ENCODE data around the gene N4BP3. TPM values are rescaled to one million over a fixed set of nuclear protein-coding genes. Genes with fewer than 3 reads are reported as not detected.

The N4BP3 gene
- total RNA-seq, 1 experiment from 2014 or later, result 0.12 TPM

DNA sequence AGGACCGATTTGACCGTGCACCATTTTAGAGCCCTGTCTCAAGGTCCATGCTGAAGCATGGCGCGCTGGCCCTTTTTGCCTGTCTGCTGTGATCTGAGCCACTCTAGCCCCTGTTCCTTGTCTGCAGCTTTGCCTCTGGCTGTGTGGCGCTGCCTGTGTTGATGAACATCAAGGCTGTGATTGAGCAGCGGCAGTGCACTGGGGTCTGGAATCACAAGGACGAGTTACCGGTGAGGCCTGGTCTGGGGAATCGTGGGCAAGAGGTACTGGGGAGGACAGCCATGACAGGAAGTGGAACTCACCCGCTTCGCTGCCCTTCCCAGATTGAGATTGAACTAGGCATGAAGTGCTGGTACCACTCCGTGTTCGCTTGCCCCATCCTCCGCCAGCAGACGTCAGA, 34.1 kb downstream of the N4BP3 start:
- DNase-seq (ENCODE audit: low read depth), result no peak

DNA sequence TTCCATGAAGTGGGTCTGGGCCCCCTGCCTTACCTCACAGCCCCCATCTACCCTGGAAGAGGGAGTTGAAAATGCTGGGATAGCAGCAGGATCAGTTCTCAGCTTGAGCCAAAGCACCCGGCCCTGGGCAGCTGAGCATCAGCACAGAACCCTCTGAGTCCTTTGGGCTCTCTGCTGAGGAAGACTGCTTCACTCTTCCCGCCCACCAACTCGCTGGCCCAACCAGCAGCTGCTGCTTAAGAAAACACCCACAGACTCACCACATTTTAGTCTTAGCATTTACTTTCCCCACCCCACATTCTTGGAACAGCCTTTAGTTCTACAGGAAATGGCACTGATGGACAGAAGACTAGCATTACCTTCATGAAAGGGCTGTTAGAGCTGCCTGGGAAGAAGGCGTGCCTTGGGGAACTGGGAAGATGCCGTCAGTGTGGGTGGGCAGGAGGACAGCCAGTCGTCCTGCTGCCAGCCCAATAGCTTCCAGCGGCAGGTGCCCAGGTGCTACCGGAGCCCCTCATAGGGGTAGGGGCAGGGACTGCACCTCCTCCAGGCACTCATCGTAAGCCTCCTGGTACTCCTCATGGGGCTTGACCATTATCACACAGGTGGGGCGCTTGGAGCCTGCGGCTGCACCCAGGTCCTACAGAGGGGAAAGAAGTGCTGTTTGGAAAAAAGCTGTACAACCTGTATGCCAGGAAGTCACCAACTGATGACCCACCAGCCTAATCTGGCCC, 36.0 kb downstream of the N4BP3 start:
- no peak for DNase-seq (ENCODE audit: low read depth)

DNA sequence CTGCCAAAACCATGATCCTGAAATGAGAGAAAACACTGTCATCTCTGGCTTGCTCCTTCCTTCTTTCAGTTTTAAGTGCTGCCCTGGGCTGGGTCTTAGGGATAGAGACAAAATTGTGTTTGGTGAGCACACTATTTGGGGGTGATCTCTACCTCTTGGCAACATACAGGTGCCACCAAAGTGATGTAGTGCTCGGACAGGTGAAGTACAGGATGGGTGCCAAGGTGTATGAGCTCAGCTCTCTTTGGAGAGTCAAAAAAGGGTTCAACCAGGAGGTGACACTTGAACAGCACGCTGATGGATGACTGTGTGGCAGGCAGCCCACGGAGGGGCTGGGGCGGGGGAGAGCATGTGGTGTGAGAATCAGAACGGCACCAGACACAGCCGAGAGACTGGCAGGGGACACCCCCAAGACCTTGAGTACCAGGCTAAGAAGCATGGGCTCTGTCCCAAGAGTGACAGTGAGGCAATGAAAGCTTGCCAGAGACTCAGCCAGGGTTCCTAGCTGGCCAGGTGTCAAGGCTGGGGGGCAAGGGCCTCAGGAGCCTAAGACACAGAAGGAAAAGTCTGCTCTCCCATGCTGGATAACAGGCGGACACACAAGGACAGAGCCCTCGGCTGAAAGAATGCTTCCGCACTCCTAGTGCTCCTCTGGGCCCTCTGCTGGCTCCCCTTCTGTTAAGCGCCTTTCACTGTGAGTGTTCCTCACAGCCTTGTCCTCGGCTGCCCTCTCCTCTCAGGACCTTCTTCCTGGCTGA, 37.8 kb downstream of the N4BP3 start:
- no peak for DNase-seq (ENCODE audit: low read depth)

DNA sequence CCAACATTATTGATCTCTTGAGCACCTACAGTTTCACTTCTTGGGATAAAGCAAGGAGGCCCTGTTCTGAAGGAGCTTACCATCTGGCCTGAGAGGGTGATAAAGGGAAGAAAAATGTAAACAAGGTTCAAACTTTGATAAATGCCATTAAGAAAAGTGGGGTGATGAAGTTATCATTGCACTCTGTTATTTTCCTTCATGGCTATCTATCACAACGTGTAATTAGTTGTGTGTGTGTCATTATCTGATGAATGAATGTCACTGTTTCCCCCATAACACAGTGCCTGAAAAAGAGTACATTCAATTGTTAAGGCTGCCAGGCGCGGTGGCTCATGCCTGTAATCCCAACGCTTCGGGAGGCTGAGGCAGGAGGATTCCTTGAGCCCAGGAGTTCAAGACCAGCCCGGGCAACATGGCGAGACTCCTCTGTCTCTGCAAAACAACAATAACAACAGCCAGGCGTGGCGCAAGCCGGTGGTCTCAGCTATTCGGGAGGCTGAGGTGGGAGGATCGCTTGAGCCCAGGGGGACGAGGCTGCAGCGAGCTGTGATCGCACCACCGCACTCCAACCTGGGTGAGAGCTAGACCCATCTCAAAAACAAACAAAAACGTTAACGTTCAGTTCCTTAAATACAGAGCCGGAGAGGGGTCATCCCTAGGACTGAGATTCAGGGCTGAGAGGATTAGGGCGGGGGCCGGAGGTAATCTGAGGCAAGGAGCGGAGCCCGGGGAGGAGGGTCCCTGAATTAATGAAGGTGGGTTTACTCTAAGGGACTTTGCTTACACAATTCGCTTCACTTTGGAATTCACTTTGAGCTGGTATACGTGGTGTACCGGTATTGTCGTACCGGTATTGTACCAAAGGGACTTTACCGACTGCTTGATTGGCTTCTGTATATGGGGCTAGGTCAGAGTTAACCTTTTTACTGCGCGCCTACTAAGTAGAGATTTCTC, 39.4 kb downstream of the N4BP3 start:
- DNase-seq (ENCODE audit: low read depth), result no peak

DNA sequence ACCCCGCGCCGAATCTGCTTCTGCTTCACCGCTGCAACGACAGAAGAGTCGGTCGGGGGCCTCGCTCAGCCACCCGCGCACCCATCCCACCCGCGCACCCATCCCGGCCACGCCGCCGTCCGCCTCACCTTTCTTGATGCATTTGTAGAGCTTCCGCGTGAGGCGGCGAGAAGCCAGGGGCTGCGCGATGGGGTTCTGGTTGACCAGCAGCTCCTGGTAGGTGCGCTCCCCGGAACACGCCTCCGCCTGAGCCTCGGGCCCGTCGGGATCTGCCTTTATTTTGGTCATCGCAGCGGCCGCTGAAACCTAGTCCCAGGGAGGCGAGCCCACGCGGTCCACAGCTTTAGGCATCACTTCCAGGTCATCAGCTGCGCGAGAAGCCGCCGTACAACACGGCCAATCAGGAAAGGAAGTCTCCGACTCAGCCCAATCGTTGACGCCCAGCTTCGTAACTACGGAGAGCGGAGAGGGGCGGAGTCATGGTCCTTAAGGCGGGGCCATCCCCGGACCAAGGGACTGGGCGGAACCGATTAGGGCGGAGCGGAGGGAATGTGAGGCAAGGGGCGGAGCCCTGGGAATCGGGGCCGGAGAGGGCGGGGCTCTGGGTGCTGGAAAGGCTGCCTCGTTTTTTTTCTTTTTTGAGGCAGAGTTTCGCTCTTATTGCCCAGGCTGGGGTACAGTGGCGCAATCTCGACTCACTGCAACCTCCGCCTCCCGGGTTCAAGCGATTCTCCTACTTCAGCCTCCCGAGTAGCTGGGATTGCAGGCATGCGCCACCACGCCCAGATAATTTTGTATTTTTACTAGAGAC, 40.4 kb downstream of the N4BP3 start, which contains the start of gene NHP2:
Gene NHP2 (minus strand): TSS at position 356 of the 811 bp plus-strand sequence. CDS start 68 bp downstream, at position 288.
- peak; percentile 96 for DNase-seq (ENCODE audit: low read depth)

DNA sequence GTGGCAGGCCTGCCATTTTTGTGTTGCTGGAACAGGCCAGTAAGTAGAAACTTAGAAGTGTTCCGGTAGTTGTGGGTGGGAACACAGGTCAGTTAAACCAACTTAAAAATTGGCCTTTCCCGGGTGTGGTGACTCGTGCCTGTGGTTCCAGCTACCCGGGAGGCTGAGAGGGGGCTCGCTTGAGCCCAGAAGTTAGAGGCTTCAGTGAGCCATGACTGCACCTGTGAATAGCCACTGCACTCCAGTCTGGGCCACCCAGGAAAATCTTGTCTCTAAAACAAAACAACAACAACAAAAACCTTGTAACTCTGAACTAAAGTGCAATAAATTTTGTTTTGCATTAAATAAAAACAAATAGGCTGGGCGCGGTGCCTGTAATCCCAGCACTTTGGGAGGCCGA, 41.7 kb downstream of the N4BP3 start:
- no peak for DNase-seq (ENCODE audit: low read depth)

DNA sequence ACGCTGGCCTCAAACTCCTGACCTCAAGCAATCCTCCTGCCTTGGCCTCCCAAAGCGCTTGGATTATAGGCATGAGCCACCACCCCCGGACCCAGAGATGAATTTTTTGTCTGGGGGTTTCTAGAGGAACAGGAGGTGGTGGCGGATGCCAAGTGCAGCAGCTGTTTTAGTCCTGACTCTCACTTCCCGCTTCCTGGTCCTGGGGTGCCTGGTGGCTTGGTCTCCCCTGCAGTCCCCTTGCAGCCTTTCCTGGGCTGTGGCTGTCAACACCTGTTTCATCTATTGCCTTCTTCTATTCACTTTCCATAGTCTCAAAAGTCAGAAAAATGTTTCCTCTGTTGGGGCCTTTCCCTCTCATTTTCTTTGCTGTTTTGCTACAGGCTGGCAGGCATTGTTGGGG, 46.8 kb downstream of the N4BP3 start:
- no peak for DNase-seq (ENCODE audit: low read depth)

DNA sequence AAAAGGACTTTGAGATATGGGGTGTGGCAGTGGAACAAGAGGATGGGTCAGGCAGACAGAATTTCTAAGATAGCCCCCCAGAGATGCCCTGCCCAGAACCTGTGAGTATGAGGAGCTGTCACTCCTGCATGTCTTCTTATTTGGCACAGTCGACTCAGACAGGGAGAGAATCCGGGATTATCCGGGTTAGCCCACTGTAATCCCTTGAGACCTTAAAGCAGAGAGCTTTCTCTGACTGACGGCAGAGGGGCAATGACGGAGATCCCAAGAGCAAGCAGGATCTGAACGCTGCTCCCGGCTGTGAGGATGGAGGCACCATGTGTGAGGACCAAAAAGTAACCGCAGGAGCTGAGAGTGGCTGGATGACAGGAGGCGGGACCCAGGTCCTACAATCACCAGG, 49.1 kb downstream of the N4BP3 start:
- no peak for DNase-seq (ENCODE audit: low read depth)

DNA sequence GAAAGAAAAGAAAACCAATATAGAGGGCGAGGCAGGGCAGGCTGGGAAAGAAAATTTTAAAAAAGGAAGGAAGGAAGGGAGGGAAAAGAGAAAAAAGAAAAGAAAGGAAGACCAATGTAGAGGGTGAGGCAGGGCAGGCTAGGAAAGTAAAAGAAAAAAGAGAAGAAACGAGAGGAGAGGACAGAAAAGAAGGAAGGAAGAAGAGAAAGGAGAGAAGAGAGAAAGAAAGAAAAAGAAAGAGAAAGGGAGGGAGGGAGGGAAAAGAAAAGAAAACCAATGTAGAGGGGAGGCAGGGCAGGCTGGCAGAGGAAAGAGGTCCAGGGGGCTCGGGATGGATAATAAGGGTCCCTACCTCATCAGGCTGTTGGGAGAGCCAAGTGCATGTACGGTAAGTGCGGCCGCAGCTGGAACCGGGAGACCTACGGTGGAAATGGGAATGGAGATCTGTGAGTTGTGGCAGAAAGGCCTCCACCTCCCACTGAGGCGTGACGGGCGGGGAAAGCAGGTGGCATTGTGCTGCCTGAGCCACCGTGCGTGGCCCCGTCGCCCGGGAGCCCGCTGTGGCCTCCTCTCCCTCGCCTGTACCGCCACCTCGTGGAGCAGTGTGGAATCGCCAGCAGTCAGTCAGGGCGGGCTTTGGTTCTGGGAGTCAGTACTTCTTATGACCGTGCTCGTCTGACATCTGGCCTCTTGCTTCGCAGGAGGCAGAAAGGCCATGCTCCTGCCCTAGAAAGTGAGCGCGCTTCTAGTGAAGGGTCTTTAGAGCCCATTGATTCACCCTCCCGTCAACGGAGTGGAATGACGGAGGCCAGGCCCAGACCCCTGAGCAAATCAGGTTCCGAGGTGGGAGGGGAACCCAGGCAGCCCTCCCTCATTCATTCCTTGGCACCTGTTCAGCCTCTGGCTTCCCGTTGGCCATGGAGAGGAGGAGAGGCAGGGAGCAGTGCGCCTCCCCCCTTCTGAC, 50.7 kb downstream of the N4BP3 start:
- DNase-seq (ENCODE audit: low read depth), result peak; percentile 52

DNA sequence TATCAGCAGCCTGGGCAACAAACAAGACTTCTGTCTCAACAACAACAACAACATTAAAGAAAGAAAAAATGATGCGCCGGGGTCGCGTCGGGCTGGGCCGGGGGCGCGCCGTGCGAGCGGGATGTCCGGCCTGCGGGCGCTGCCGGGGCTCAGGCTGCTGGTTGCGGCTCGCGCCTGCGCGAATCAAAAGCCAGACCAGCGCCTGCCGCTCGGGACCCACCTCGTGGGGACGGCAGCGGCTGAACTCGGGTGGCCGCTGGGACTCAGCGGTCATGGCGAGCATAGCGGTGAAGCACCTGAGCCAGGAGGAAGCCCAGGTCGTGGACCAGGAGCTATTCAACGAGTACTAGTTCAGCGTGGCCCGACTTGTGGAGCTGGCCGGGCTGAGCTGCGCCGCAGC, 52.2 kb downstream of the N4BP3 start:
- DNase-seq (ENCODE audit: low read depth), result no peak

DNA sequence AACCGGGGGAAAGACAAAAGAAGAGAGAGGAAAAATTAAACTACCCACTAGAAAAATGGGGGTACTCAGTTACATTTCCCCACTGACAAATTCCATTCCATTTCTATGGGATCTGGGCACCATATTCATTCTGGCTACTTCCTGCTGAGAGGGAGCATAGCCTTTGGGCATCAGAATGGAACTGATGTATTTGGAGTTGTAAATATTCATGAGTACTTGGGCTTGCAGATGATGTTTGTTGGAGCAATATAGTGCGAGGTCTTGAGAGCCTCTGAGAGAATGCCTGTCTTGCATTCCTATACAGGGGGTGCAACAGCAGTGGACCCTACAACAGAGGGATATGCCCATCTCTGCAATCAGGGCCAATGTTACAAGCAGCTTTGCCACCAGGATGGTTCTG, 57.1 kb downstream of the N4BP3 start:
- DNase-seq (ENCODE audit: low read depth), result no peak

DNA sequence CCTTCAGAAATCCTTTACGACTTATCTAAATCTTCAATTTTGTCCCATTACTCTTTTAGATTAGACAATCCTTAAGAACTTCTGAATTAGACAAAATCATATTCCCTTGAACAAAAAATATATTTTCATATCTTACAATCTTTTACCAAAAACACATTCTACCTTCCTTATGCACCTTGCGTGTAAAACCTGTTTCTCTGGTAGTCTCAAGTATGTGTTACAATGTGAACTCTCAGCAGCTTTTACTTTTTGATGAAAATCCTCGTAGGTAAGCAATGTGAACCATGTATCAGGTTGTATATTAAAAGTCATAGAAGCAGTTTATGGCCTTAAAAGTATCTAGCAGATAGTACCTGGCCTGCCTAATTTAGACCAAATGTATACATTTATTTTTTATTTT, 61.1 kb downstream of the N4BP3 start:
- DNase-seq (ENCODE audit: low read depth), result no peak

Other genes starting within 250 kb of the N4BP3 start
- not detected in 2 replicates for gene PROP1, start 117.3 kb upstream of the N4BP3 start, total RNA-seq (2014; rRNA removed; shearing (Covaris generic))
- gene RMND5B, start 17.5 kb downstream of the N4BP3 start, total RNA-seq (2014; rRNA removed; shearing (Covaris generic)), result 13.3 and 14.8 TPM in 2 replicates
- 212 and 267 TPM in 2 replicates for gene NHP2, start 40.4 kb downstream of the N4BP3 start, total RNA-seq (2014; rRNA removed; shearing (Covaris generic))
- not detected in 2 replicates for gene GMCL2, start 73.8 kb downstream of the N4BP3 start, total RNA-seq (2014; rRNA removed; shearing (Covaris generic))
- gene HNRNPAB, start 91.0 kb downstream of the N4BP3 start, total RNA-seq (2014; rRNA removed; shearing (Covaris generic)), result 56.8 and 57.6 TPM in 2 replicates
- gene PHYKPL, start 119.3 kb downstream of the N4BP3 start, total RNA-seq (2014; rRNA removed; shearing (Covaris generic)), result 6.5 and 7.6 TPM in 2 replicates

Data from RPMI7951 (cell line).